HFFc6 (cell line): Measurements from ENCODE around the gene MLC1. TPM values are rescaled to one million over a fixed set of nuclear protein-coding genes. Genes with fewer than 3 reads are reported as not detected.

ENCODE experiments used
- DNase-seq: peaks from one replicate; pipeline ENCODE4 v3.0.0-alpha.2; 2018
- H3K27ac Mint-ChIP-seq: 2 replicates; pipeline ENCODE4 v1.8.0; 2020; ENCODE audit warnings: mild to moderate bottlenecking, mixed read lengths
- H3K27me3 Mint-ChIP-seq: 2 replicates; pipeline ENCODE4 v1.8.0; 2021; ENCODE audit warnings: mild to moderate bottlenecking, moderate library complexity, mixed read lengths; ENCODE audit not compliant: insufficient read depth
- H3K36me3 Mint-ChIP-seq: 2 replicates; pipeline ENCODE4 v1.8.0; 2021; ENCODE audit warnings: low read depth, mixed read lengths
- H3K4me1 Mint-ChIP-seq: 2 replicates; pipeline ENCODE4 v1.8.0; 2020; ENCODE audit warnings: low read depth, mixed read lengths
- H3K4me3 Mint-ChIP-seq: 2 replicates; pipeline ENCODE4 v1.8.0; 2020; ENCODE audit warnings: mild to moderate bottlenecking, moderate library complexity, mixed read lengths
- H3K9me3 Mint-ChIP-seq: 2 replicates; pipeline ENCODE4 v1.8.0; 2020; ENCODE audit warnings: mild to moderate bottlenecking, mixed read lengths
- CTCF ChIP-seq: fragments of 200-600 bp; sonication (generic); IDR thresholded peaks from 2 replicates; pipeline ENCODE4 v1.5.0; 2021; ENCODE audit warnings: antibody characterized with exemption, mild to moderate bottlenecking
- total RNA-seq, 6 experiments: library from RNA; stranded (reverse); fragmentation: NEBNext Ultra II Directional; extraction: Animal tissue kit (Norgen Biotek cat#: 25700); gene quantifications; 2 replicates in 1 of 6; 3 replicates in 5 of 6; pipeline ENCODE4 v1.2.3, GENCODE V29; 2021

MLC1 gene
- total RNA-seq, 6 experiments from 2014 or later = not detected

GRCh38 chr22:50019316-50019715 lies 65.9 kb downstream of the MLC1 start:
- H3K27me3 Mint-ChIP-seq = peaks cover 7% of the 10 kb centered on the region
- TF ChIP-seq CTCF = no peak
- H3K36me3 Mint-ChIP-seq = no peaks in the 10 kb centered on the region
- H3K27ac Mint-ChIP-seq = no peak overlapping the region
- no peaks in the 10 kb centered on the region for H3K4me1 Mint-ChIP-seq
- DNase-seq = no peak
- no peak overlapping the region for H3K4me3 Mint-ChIP-seq
- H3K9me3 Mint-ChIP-seq = no peaks in the 10 kb centered on the region; the same call in 1 of the 2 replicates

DNA sequence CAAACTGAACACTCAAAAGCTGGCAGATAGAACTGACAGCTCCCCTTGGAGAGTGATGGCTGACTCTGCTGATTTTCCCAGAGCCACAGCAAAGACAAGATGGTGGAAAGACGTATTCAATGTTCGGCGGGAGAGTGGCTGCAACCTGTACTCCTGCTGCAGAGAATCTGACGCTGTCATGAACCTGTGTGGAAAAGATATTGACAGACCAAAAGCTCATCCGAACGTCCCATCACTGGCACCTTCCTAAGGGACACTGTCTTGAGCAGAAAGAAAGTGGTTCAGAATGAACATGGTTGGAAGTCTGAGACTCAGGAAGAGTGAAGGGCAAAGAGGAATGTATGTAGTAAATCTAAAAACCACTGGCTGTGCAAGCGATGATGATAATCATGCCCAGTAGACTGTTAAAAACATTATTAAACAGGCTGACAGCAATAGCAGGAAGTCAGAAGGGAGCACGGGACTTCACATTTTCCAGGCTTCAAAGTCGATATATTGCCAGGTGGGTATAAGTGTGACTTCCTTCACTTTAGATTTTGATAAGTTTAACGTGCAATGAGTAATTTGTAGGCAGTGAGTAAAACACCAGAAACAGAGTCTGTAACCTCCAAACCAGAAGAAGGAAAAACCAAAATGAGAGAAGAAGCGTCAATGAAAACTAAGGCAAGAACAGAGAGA lies 66.5 kb downstream of the MLC1 start:
- H3K4me3 Mint-ChIP-seq = no peak overlapping the region
- no peak for DNase-seq
- no peaks in the 10 kb centered on the region for H3K36me3 Mint-ChIP-seq
- no peaks in the 10 kb centered on the region; the same call in 1 of the 2 replicates for H3K9me3 Mint-ChIP-seq
- H3K27me3 Mint-ChIP-seq = peaks cover 7% of the 10 kb centered on the region
- TF ChIP-seq CTCF = no peak
- no peak overlapping the region for H3K27ac Mint-ChIP-seq
- H3K4me1 Mint-ChIP-seq = no peaks in the 10 kb centered on the region

GRCh38 chr22:50017701-50018224 lies 67.5 kb downstream of the MLC1 start:
- no peak for TF ChIP-seq CTCF
- DNase-seq = no peak
- no peak overlapping the region for H3K27ac Mint-ChIP-seq
- no peak overlapping the region for H3K4me3 Mint-ChIP-seq
- H3K9me3 Mint-ChIP-seq = no peaks in the 10 kb centered on the region; the same call in 1 of the 2 replicates
- no peaks in the 10 kb centered on the region for H3K4me1 Mint-ChIP-seq
- no peaks in the 10 kb centered on the region for H3K36me3 Mint-ChIP-seq
- peaks cover 7% of the 10 kb centered on the region for H3K27me3 Mint-ChIP-seq

DNA sequence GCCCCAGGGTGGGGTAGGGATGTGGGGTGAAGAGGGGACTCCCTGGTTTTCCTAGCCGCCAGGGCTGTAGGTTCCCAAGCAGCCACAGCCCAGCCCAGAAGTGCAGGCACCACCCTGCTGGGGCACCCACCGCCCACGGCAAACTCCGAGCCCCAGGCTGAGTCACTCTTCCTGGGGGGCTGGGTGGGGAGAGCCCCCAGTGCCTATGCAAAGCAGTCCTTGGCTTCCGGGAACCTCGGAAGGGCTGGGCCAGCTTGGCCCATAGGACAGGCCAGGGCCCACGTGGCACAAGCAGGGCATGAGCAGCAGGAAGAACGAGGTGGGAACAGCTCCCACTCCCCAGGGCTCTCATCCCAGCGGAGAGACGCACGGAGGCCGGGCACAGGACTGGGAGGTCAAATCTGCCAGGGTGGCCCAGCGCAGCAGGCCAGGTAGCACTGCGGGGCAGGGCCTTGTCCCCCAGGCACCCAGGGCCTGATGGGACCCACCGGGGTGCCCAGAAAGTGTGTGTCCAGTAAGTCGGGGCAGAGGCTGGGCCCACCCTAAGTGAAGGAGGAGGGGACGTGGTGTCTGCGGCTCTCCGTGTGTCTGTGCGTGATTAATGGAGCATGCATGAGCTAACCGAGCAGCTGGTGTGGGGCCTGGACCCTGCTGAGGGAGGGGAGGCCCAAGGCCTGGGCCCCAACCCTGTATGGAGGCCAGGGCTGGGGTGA lies 68.1 kb downstream of the MLC1 start:
- DNase-seq = no peak
- H3K36me3 Mint-ChIP-seq = no peaks in the 10 kb centered on the region
- H3K27ac Mint-ChIP-seq = no peak overlapping the region
- TF ChIP-seq CTCF = no peak
- H3K9me3 Mint-ChIP-seq = no peaks in the 10 kb centered on the region; the same call in 1 of the 2 replicates
- H3K27me3 Mint-ChIP-seq = peaks cover 11% of the 10 kb centered on the region
- no peak overlapping the region for H3K4me3 Mint-ChIP-seq
- no peaks in the 10 kb centered on the region for H3K4me1 Mint-ChIP-seq

- H3K4me1 Mint-ChIP-seq = no peaks in the 10 kb centered on the region
- no peak for TF ChIP-seq CTCF
- DNase-seq = no peak
- H3K9me3 Mint-ChIP-seq = no peaks in the 10 kb centered on the region; the same call in 1 of the 2 replicates
- no peak overlapping the region for H3K27ac Mint-ChIP-seq
- no peaks in the 10 kb centered on the region for H3K36me3 Mint-ChIP-seq
- no peak overlapping the region for H3K4me3 Mint-ChIP-seq
- H3K27me3 Mint-ChIP-seq = peaks cover 16% of the 10 kb centered on the region
Measured at GRCh38 chr22:50016308-50016987, 68.8 kb downstream of the MLC1 start.
